Sigmoid colon (tissue), 3 donors: Measurements from ENCODE around the gene NPR1.

Source experiments
- POLR2A ChIP-seq, 2 donors: fragments of 450-650 bp; IDR thresholded peaks; one replicate each; pipeline ENCODE4 v1.6.1; 2016; ENCODE audit warnings: antibody characterized with exemption in 2 of 2, mild to moderate bottlenecking in 2 of 2, moderate library complexity in 2 of 2
- TF ChIP-seq, protein P1 (sequence below), 4 experiments: fragments of 450-650 bp in 3 of 4; fragments of 200-600 bp in 1 of 4; IDR thresholded peaks; one replicate each; pipeline ENCODE4 v1.5.1; 2016 to 2019; ENCODE audit warnings: antibody characterized with exemption in 4 of 4, mild to moderate bottlenecking in 3 of 4, moderate library complexity in 2 of 4

DNA sequence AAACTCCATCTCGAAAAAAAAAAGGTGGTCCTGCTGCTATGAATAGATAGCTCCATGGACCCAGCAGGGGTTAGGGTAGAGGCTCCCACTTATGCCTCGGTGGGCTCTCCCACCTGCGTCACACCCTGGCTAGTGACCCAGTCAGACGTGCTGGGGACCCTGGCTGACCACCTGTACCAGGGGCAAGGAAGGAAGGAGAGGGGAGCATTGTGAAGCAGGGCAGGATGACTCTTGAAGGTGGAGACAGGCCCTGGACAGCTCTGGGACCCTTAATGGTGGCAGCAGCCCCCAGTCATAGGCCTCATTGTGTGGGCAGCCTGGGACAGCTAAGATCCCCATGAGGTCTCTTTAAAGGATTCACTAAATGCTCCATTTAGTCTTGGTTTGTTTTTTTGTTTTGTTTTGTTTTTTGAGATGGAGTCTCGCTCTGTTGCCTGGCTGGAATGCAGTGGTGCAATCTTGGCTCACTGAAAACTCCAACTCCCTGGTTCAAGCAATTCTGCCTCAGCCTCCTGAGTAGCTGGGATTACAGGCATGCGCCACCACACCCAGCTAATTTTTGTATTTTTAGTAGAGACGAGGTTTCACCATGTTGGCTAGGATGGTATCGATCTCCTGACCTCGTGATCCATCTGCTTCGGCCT, 30.4 kb upstream of the NPR1 start:
- TF ChIP-seq, protein P1, sequence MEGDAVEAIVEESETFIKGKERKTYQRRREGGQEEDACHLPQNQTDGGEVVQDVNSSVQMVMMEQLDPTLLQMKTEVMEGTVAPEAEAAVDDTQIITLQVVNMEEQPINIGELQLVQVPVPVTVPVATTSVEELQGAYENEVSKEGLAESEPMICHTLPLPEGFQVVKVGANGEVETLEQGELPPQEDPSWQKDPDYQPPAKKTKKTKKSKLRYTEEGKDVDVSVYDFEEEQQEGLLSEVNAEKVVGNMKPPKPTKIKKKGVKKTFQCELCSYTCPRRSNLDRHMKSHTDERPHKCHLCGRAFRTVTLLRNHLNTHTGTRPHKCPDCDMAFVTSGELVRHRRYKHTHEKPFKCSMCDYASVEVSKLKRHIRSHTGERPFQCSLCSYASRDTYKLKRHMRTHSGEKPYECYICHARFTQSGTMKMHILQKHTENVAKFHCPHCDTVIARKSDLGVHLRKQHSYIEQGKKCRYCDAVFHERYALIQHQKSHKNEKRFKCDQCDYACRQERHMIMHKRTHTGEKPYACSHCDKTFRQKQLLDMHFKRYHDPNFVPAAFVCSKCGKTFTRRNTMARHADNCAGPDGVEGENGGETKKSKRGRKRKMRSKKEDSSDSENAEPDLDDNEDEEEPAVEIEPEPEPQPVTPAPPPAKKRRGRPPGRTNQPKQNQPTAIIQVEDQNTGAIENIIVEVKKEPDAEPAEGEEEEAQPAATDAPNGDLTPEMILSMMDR (IDR thresholded peaks at IDR 0.05) = no peak
- TF ChIP-seq POLR2A (IDR thresholded peaks at IDR 0.05) = no peak
